Stimulated activated CD8-positive, alpha-beta memory T cell treated with anti-CD3 and anti-CD28 coated beads, Interleukin-15, amount 100 ng/mL, for 24 hours (primary cell): Measurements from ENCODE around the gene ZFYVE28.

Experiments used
- DNase-seq: peaks from one replicate; pipeline ENCODE4 v3.0.0-alpha.2; 2020; ENCODE audit warnings: low read depth

Gene ZFYVE28

DNA sequence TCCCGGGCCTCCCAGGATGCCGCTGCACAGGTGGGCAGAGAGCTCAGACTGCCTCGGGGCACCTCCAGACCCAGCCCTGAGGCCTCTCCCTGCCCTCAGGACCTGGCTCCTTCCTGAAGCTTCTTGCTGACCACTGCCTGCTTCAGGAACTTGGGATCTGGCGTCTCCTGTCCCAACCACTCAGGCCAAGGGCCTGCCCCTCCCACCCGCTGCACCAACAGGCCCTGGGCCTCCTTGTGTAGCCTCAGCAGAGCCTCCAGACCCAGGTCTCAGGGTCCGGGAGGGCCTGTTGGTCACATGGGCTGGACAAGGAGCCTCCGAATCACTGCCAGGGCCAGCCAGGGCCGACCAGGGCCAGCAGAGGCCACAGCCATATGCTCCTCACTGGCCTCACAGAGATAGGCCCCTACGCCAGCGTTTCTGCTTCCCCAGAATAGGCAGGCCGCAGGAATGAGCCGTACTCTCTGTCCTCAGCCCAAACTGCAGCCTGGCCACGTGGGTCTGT is 159.4 kb downstream of the ZFYVE28 start:
- no peak for DNase-seq

DNA sequence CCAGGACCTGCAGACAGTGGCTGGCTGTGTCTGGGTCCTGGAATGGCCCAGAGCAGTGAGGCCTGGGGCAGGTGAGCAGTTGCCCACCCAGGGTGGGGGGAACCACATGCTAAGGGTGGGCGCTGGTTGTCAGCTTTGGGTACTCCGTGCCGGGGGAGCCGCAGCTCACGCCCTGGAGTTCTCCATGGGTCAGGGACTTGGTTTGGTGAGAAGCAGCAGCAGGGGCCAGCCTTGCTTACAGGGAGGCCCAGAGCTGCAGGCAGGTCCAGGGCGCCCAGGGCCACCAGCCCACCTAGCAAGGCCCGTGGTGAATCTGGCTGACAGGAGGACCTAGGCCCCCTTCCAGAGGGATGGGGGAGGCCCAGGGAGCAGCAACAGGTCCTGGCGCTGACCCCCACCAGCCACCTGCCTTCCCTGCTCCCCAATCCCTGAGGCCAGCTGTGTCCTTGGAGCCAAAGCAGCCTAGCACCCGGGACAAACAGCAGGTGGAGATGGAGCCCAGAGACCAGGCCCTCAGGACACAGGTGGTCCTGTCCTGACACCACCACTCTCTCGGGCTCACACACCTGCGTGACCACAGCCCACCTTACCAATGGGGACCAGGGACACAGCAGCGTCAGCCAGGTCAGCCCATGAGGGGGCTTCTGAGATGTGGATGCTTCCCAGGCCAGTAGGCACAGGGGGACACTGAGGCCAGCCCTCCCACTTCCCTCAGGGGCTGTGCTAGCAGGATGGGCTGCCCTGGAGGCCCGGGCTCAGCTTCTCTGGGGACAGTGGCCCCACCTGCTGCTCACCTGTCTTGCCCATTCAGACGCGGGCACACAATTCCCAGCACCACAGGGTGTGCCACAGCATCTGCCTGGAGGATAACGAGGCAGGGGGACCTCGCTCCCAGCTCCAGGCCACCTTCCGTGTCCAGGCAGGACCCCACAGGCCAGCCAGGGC is 160.1 kb downstream of the ZFYVE28 start:
- no peak for DNase-seq

GRCh38 chr4:2257361-2258081 is 160.9 kb downstream of the ZFYVE28 start:
- DNase-seq, result no peak

GRCh38 chr4:2256781-2257191 is 161.7 kb downstream of the ZFYVE28 start:
- DNase-seq, result no peak

- no peak for DNase-seq
Observed at GRCh38 chr4:2256156-2256731, 162.2 kb downstream of the ZFYVE28 start.

- DNase-seq, result no peak
Observed at GRCh38 chr4:2255501-2256155, 162.8 kb downstream of the ZFYVE28 start.

- no peak for DNase-seq
Observed at GRCh38 chr4:2254665-2255500, 163.6 kb downstream of the ZFYVE28 start.

GRCh38 chr4:2253160-2254084 is 165.0 kb downstream of the ZFYVE28 start:
- DNase-seq, result no peak

DNA sequence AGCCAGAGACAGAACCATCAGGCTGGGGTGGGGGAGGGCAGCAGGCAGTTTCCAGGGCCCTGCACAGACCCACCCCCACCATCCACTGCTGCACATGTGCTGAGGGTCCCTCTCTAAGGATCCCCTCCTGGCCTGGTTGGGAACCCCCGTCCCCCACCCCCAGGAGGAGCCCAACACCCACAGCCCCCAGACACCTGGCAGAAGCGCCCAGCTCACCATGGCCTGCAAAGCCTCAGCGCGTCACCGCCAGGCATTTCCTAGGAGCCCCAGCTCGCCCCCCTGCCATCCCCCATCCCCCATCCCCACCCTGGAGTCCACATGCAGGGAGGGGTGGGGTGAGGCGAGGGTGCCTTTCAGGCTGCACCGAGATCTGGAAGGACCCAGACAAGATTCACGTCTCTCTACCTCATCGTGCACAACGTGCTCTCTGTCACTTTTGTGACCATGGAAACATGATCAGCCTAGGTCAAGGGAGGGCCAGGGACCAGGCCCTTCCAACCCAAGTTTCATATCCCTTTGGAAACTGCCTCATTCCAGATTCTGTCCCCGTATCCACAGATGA is 165.8 kb downstream of the ZFYVE28 start:
- DNase-seq, result no peak

DNA sequence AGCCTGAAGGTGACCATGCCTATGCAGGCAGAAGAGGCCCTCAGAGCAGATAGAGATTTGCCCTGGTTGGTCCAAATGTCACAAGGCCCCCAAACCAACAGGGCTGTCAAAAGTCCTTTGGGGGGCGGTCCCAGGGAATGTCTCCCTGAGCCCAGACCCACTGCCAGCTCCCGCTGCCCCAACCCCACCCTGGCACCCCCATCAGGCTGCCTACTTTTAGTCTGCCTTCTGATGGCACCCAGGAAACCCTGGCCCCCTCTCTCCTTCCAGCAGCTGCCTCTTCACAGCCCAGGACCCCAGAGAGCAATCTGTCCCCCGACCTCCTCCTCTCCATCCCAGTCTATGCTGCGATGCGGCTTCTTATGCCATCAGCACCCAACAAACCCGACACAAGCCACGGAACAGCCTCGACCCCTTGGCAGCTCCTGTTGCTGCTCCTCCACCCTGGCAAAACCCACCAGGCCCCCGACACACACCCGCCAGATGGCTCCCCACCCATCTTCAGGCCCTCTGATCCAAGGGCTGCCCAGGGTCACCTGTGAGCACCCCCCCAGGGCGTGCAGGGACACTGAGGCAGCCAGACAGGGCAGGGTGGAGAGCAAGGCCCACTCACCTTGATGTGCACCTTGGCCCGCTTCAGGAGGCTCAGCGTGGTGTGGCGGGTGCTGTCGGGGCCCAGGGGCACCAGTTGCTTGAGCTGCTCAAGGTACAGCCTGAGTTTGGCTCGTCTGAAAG is 166.5 kb downstream of the ZFYVE28 start:
- no peak for DNase-seq

DNA sequence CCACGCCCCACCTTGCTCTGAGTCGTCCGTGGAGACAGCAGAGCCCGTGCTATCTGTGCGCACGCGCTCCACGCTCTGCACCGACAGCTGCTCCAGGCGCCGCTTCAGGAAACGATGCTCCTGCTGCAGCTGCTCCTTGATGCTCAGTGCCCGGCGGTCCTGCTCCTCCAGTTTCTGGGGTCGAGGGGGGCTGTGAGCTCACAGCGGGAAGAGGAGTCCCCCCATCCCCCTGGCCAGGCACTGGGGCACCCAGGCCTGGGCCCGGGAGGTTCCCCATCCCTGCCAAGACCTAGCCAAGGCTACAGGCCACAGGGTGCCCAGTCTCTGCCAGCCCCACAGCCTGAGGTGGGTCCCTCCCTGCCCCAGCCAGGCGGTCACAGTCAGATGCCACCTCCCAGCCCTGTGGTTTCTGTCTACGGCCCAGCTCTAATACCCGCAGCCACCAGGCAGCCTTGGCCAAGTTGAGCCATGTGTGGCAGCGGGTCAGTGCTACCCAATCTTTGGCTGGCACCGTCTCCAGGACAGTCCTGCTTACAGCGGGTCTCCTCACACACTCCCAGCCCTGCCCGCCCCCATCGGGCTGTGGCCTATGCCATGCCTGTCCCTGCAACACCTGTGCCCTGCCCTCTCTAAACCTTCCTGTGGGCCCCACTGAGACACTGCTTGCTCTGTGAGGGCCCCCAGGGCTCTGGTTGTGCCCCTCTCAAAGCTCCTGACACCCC is 167.2 kb downstream of the ZFYVE28 start:
- no peak for DNase-seq

DNA sequence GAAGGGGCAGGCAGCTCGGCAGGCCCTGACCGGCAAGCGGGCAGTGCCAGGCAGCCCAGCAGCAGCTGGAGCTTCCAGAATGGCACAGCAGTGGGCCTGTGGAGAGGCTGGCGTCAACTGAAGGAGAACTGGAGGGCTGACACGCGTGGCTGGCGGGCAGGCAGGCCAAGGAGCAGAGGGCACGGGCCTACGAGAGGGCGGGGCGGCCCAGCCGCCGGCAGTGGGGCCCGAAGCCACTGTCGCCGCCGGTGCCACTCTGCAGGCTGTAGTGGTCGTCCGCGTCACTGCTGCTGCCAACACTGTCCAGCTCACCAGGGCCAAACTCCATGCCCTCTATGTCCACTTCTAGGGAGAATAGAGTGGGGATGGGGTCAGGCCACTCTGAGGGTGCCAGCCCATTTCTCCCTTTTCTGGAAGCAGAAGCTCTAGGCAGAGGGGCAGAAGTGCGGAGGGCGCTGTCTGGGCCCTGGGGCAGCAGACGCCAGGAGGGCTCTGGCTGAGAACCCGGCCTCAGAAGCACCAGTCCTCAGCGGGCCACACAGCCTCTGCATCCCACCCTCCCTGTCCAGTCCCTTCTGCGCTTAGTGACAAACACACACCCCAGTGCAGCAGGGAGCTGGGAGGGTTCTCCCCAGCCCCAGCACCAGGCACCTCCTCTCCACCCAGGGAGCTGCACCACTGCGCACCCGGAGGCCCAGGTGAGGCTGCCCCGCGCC is 167.9 kb downstream of the ZFYVE28 start:
- no peak for DNase-seq

GRCh38 chr4:2249526-2250356 is 168.7 kb downstream of the ZFYVE28 start:
- no peak for DNase-seq

DNA sequence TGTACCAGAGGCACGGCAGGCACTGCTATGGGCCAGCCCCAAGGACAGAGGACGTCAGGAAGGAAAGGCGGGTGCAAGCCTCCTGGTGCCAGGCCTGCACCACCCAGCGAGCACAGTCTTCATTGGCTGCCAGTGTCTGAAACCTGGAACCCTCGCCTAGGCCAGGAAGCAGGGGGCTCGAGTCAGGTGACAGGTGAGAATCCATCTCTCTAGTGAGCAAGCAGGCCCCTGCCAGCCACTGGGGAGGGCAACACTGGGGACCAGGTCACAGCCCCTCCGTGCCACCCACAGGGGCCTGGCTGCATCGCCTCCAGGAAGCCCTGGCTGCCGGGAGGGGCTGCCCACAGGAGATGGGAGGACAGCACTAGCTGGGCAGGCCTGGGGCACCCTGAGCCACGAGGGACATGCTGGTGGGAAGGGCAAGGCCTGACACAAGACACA is 169.6 kb downstream of the ZFYVE28 start:
- no peak for DNase-seq

- DNase-seq, result no peak
Observed at GRCh38 chr4:2248044-2248780, 170.2 kb downstream of the ZFYVE28 start.
